Mesodermal cell (in vitro differentiated cells): ENCODE measurements around the gene ACP7.

Experiments
- H3K27ac ChIP-seq: 2 replicates; pipeline ENCODE4 v1.7.0; 2013; ENCODE audit warnings: mild to moderate bottlenecking, low read depth, low read length, moderate library complexity; ENCODE audit not compliant: severe bottlenecking
- H3K36me3 ChIP-seq: 2 replicates; pipeline ENCODE4 v1.7.1; 2013; ENCODE audit warnings: mild to moderate bottlenecking, low read length, moderate library complexity; ENCODE audit not compliant: control insufficient read depth, insufficient read depth
- H3K4me1 ChIP-seq: one replicate; pipeline ENCODE4 v1.7.1; 2013; ENCODE audit warnings: mild to moderate bottlenecking, low read length; ENCODE audit not compliant: insufficient read depth, control insufficient read depth, poor library complexity, severe bottlenecking
- H3K4me3 ChIP-seq: 2 replicates; pipeline ENCODE4 v1.7.0; 2013; ENCODE audit warnings: low read length, control low read depth, mild to moderate bottlenecking; ENCODE audit not compliant: insufficient read depth, poor library complexity, severe bottlenecking; ENCODE audit errors: extremely low read depth
- H3K9me3 ChIP-seq: 2 replicates; pipeline ENCODE4 v1.7.1; 2013; ENCODE audit warnings: mild to moderate bottlenecking, low read length, moderate library complexity; ENCODE audit not compliant: control insufficient read depth
- WGBS, 2 experiments: methylation state at CpG; one replicate each; pipeline ENCODE4 v1.1.5; 2013; ENCODE audit warnings: missing lambda C conversion rate in 2 of 2; ENCODE audit not compliant: insufficient coverage in 2 of 2; 5-methylcytosine and 5-hydroxymethylcytosine counted together

ACP7 gene

DNA sequence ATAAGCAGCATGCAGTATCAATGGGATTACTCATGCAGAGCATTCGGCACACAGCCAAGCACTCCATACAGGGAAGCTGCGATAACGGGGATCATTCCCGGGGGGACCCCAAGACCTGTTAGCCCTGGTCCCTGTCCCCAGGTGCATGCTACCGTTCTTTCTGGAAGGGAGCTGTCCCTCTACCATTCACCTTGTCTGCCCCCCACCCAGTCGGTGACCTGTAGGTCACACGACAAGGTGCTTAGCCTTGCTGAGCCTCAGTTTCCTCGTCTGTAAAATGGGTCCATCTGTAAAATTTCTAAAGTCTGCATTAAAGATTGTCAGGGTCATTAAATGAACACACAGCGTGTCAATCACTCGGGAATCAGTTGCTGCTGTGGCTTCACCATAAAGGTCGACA, 6.8 kb upstream of the ACP7 start:
- Histone ChIP-seq H3K4me1 (peaks cover 9% of the 10 kb centered on the region), H3K9me3 (no peaks in the 10 kb centered on the region), H3K36me3 (no peaks in the 10 kb centered on the region), H3K27ac (no peak overlapping the region), H3K4me3 (no peak overlapping the region)
- 88 to 92% methylated on average over 10 to 11 of the region's 11 CpGs for WGBS, 2 experiments

DNA sequence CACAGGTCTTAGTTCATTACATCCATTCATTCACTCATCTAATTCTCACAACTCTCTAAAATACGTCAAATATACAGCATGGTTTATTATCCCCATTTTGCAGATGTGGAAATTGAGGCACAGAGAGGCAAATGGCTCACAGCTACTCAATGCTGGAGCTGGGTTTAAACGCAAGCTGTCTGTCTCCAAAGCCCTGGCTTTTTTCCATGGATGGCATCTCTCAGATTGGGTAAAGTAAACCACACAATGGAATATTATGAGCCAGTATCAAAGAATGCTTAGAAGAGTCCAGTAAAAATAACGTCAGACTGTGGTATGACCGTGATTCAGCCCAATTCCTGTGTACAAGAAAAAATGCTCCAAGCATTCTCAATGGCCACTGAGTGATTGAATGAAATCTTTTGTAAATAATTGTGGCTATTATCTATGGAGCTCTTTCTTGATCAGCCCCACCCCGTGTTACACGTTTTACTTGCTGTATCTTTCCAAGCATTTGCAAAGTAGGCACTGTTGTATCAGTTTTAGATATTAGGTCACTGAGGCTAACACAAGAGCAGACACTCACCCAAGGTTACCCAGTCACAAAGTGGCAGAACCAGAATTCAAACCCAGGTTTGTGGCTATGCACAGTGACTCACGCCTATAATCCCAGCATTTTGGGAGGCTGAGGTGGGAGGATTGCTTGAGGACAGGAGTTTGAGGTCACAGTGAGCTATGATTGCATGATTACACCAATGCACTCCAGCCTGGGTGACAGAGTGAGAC, 5.5 kb upstream of the ACP7 start:
- Histone ChIP-seq H3K27ac (no peak overlapping the region), H3K9me3 (no peaks in the 10 kb centered on the region), H3K4me1 (peaks cover 3% of the 10 kb centered on the region), H3K4me3 (no peak overlapping the region), H3K36me3 (no peaks in the 10 kb centered on the region)
- 74 to 81% methylated on average over 5 to 6 of the region's 7 CpGs for WGBS, 2 experiments

DNA sequence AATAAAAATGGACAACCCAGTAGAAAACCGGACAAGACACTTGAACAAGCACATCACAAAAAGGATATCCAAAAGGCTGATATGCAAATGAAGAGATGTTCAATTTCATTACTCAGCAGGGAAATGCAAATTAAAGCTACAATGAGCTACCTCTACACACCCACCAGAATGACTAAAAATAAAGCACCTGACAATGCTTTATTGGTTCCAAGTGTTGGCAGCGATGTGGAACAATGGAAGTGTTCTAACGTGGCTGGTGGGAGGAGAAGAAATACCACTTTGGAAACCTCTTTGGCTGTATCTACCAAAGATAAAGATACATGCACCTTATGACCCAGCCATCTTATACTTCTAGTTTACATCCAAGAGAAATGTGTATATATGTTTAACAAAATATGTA, 3.7 kb upstream of the ACP7 start:
- Histone ChIP-seq H3K9me3 (no peaks in the 10 kb centered on the region), H3K4me3 (no peak overlapping the region), H3K4me1 (no peaks in the 10 kb centered on the region), H3K36me3 (no peaks in the 10 kb centered on the region), H3K27ac (no peak overlapping the region)
- 100% methylated on average over 1 of the region's 3 CpGs; no CpG with 5 or more reads in 1 of the 2 experiments for WGBS, 2 experiments

DNA sequence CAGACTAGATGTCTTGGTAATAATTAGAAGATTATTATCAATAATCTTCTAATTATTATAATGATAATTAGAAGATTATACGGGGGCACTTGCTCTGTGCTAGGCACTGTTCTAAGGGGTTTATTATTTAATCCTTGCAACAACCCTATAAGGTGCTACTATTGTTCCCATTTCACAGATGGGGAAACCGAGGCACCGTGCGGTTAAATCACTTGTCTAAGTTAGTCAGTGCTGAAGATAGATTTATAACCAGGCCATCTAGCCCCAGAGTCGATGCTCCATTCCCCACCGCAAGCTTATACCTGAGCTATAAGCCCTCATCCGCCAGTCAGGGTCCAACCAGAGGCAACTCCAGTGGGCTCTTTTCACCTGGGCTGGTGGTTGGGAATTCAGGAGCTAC, 2.0 kb upstream of the ACP7 start:
- no peaks in the 10 kb centered on the region for H3K9me3 ChIP-seq

DNA sequence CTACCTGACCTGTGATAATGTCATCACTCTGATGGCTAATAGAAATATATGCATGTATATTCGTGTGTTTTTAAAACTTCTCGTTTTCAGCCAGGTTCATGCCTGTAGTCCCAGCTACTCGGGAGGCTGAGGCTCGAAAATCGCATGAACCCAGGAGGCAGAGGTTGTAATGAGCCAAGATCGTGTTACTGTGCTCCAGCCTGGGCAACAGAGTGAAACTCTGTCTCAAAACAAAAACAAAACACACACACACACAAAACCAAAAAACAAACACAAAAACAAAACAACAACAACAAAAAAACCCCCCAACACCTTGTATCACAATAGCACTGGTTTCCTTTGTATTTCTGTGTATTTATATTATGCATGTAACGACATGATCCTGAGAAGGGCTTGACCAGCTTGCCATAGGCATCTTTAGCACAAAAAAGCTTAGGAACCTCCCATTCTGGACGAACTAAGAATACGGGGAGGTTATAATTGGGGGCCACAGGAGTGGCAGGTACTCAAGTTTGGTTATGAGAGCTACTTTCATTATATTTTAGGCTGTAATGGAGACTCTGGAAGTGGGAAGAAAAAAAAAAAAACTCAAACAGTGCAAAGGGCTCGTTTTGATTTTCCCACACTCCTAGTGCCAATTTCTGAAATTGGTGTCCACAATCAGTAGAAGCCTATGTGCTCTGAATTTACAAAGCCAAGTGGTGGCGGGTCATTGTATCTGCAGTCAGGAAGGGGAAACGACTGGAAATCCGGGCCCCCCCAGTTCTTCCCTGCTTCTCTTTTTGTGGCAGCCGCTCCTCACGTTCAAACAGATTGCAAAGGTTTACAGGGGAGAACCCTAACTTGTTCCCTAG, 1.2 kb upstream of the ACP7 start:
- no peaks in the 10 kb centered on the region for H3K4me1 ChIP-seq
- H3K36me3 ChIP-seq, result no peaks in the 10 kb centered on the region
- WGBS, 2 experiments, result 43 to 56% methylated on average over 12 to 13 of the region's 15 CpGs
- no peaks in the 10 kb centered on the region for H3K9me3 ChIP-seq
- H3K27ac ChIP-seq, result no peak overlapping the region
- H3K4me3 ChIP-seq, result no peak overlapping the region

More for the DNA sequence above, 2.0 kb upstream of the ACP7 start:
- Histone ChIP-seq H3K4me1 (no peaks in the 10 kb centered on the region), H3K27ac (no peak overlapping the region), H3K4me3 (no peak overlapping the region), H3K36me3 (no peaks in the 10 kb centered on the region)
- WGBS, 2 experiments, result 82 to 88% methylated on average over 5 to 6 of the region's 7 CpGs

DNA sequence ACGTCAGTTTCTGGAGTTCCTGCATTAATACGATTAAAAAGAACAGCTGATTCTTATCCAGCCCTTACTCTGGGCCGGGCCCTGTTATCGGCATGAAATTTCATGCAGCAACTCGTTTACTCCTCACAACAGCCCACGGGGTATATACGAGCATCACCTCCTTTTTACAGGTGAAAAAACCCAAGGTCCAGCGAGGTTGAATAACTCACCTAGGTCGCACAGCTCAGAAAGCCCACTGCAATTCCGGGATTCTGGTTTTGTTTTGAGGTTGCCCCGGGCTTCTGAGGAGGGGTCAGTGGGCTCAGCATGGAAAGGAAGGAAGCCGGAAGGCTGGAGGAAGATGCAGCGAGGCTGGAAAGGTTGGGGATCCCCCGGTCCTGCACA, 577 bp upstream of the ACP7 start:
- no peaks in the 10 kb centered on the region for H3K36me3 ChIP-seq
- H3K9me3 ChIP-seq, result no peaks in the 10 kb centered on the region
- H3K4me3 ChIP-seq, result no peak overlapping the region
- H3K27ac ChIP-seq, result no peak overlapping the region
- H3K4me1 ChIP-seq, result no peaks in the 10 kb centered on the region
- WGBS, 2 experiments, result 31 to 35% methylated on average over 13 of the region's 14 CpGs

DNA sequence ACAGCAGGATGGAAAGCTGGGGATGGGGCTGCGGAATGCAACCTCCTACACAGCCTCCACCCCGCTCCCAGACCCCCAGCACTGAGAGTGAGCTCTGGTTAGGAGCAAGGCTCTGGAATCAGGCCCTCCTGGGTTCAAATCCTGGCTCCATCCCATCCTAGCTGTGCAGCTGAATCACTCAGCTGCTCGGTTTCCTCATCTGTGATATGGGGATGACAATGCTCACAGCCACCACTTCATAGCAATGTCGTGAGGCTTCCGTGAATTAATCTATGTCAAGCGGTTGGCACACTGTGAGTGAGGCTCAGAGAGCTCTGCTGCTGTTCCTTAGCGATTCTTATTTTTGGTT, 538 bp downstream of the ACP7 start:
- 43 to 47% methylated on average over 6 to 7 of the region's 7 CpGs for WGBS, 2 experiments

DNA sequence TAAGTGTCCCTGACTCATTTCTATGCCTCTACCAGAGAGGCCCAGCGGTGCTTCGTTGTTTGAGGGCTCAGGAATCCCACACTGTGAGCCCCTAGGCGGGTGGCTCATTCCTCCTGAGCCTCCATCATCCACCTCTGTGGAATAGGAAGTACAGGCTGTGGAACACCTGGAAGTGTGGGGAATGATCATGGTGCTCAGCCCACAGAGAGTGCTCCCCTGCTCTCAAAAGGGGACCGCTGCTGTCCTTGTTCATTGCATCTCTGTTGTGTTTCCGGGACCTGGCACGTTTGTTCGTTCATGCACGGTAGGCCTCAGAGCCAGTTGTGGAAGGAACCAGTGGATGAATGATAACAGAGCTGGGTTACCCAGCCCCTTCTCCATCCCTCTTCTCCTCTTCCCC, 1.2 kb downstream of the ACP7 start:
- H3K9me3 ChIP-seq, result no peaks in the 10 kb centered on the region
- no peak overlapping the region for H3K4me3 ChIP-seq
- no peaks in the 10 kb centered on the region for H3K36me3 ChIP-seq
- H3K27ac ChIP-seq, result no peak overlapping the region
- H3K4me1 ChIP-seq, result no peaks in the 10 kb centered on the region
- WGBS, 2 experiments, result 74 to 86% methylated on average over 4 of the region's 8 CpGs

More for the DNA sequence above, 538 bp downstream of the ACP7 start:
- Histone ChIP-seq H3K27ac (no peak overlapping the region), H3K4me1 (no peaks in the 10 kb centered on the region), H3K36me3 (no peaks in the 10 kb centered on the region), H3K4me3 (no peak overlapping the region), H3K9me3 (no peaks in the 10 kb centered on the region)

DNA sequence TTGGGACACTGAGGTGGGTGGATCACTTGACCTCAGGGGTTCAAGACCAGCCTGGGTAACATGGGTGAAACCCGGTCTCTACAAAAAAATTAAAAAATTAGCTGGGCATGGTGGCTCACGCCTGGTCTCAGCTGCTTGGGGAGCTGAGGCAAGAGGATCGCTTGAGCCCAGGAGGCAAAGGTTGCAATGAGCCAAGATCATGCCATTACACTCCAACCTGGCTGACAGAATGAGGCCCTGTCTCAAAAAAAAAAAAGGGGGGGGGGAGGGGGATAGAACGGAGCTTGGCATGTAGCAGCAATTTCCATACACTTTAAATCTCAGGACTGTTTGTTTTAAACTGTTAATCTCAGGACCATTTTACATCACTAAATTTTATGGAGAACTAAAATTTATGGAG, 2.2 kb downstream of the ACP7 start:
- H3K9me3 ChIP-seq, result no peaks in the 10 kb centered on the region
- H3K4me3 ChIP-seq, result no peak overlapping the region
- H3K27ac ChIP-seq, result no peak overlapping the region
- H3K36me3 ChIP-seq, result no peaks in the 10 kb centered on the region
- WGBS, 2 experiments, result 92% methylated on average over 2 of the region's 4 CpGs
- no peaks in the 10 kb centered on the region for H3K4me1 ChIP-seq

DNA sequence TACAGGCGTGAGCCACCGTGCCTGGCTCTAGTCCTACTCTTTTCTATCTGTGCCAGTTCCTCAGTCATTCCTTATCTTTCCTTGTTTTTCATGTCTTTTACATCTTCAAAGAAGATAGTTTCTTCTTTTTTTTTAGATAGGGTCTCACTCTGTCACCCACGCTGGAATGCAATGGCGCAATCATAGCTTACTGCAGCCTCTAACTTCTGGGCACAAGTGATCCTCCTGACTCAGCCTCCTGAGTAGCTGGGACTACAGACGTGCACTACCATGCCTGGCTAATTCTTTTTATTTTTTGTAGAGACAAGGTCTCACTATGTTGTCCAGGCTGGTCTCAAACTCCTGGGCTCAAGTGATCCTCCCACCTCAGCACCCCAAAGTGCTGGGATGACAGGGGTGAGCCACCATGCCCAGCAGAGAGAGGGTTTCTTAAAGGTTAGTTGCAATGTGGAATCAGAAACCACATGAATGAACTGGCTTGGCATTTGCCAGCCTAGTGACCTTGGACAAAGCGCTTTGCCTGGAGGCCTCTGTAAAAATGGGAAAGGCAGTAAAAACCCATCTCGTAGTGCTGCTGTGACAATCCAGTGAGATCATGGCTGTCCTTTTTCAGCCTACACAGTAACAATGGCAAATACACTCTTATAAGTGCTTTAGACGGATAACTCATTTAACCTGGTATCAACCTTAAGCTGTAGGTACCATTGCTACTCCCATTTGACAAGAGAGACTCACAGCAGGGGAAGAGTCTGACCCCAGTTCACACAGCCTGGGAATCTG, 3.9 kb downstream of the ACP7 start:
- 80 to 86% methylated on average over 8 of the region's 8 CpGs for WGBS, 2 experiments
- no peak overlapping the region for H3K4me3 ChIP-seq

More for the DNA sequence above, 3.9 kb downstream of the ACP7 start:
- H3K9me3 ChIP-seq, result no peaks in the 10 kb centered on the region
- no peaks in the 10 kb centered on the region for H3K36me3 ChIP-seq
- H3K4me1 ChIP-seq, result no peaks in the 10 kb centered on the region
- H3K27ac ChIP-seq, result no peak overlapping the region
